ENCODE results near the gene FDXACB1.

- TF ChIP-seq CTCF (IDR thresholded peaks at IDR 0.05) (no peak), POLR2A (IDR thresholded peaks at IDR 0.05) (no peak)
Observed at GRCh38 chr11:111851067-111851466, 27.9 kb downstream of the FDXACB1 start.
